Measurements from ENCODE around the gene NOS2. TPM values are rescaled to one million over a fixed set of nuclear protein-coding genes. Genes with fewer than 3 reads are reported as not detected.
"Not testable (repeated sequence)": the region's sequence is repeated elsewhere in the genome, so short reads cannot be mapped to it uniquely, and the experiment has no call there.

Gene NOS2
- total and polyA plus RNA-seq, 4 donors = 0.30 to 2.2 (median 0.89) TPM

DNA sequence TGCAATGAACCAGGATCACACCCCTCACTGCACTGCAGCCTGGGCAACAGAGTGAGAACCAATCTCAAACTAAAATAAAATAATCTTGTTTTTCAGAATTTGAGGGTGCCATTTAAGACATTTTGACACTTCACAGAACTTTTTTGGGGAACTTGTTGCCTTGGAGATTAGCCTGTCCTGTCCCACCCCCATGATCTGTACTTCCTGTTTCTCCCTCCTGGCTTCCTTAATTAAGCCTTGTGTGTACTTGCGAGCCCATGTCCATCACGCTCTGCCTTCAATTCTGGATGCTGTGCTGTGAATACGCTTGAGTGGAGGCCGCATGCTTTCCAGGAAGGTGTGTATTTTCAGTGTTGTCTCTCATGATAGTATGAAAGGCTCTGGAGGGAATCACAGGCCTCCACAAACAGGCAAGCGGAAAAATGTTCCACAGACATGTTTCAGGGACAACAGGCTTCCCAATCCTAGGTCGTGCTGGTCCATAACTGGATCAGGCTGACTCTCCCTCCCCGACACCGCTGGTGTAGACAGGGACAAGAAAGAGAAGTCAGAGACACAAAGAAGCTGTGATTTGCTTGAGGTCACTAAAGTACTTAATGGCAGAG, 56.9 kb downstream of the NOS2 start:
- Histone ChIP-seq H3K9me3 (ENCODE audit: control insufficient read depth in 4 of 4, insufficient read depth in 3 of 4, low read length in 3 of 4) (no peaks in the 10 kb centered on the region), H3K4me3 (no peak overlapping the region), H3K4me1 (ENCODE audit: control insufficient read depth in 5 of 5, insufficient read depth in 5 of 5, low read length in 5 of 5) (no peaks in the 10 kb centered on the region), H3K27ac (ENCODE audit: low read depth in 1 of 2, low read length in 1 of 2) (no peak overlapping the region), H3K9ac (ENCODE audit: insufficient read depth in 1 of 2, low read length in 2 of 2) (no peak overlapping the region), H3K36me3 (ENCODE audit: control insufficient read depth in 4 of 4, insufficient read depth in 4 of 4, low read length in 4 of 4) (no peaks in the 10 kb centered on the region), H3K27me3 (ENCODE audit: control insufficient read depth in 3 of 3, insufficient read depth in 3 of 3, low read length in 2 of 3) (no peaks in the 10 kb centered on the region)
- 68 to 77% methylated on average over 8 of the region's 8 CpGs for WGBS, 2 donors
- TF ChIP-seq, protein P1, sequence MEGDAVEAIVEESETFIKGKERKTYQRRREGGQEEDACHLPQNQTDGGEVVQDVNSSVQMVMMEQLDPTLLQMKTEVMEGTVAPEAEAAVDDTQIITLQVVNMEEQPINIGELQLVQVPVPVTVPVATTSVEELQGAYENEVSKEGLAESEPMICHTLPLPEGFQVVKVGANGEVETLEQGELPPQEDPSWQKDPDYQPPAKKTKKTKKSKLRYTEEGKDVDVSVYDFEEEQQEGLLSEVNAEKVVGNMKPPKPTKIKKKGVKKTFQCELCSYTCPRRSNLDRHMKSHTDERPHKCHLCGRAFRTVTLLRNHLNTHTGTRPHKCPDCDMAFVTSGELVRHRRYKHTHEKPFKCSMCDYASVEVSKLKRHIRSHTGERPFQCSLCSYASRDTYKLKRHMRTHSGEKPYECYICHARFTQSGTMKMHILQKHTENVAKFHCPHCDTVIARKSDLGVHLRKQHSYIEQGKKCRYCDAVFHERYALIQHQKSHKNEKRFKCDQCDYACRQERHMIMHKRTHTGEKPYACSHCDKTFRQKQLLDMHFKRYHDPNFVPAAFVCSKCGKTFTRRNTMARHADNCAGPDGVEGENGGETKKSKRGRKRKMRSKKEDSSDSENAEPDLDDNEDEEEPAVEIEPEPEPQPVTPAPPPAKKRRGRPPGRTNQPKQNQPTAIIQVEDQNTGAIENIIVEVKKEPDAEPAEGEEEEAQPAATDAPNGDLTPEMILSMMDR (IDR thresholded peaks at IDR 0.05; ENCODE audit: control extremely low read depth, extremely low read depth) = no peak
- DNase-seq (no peak), ATAC-seq (ENCODE audit: insufficient read depth, low FRiP score) (no peak)

DNA sequence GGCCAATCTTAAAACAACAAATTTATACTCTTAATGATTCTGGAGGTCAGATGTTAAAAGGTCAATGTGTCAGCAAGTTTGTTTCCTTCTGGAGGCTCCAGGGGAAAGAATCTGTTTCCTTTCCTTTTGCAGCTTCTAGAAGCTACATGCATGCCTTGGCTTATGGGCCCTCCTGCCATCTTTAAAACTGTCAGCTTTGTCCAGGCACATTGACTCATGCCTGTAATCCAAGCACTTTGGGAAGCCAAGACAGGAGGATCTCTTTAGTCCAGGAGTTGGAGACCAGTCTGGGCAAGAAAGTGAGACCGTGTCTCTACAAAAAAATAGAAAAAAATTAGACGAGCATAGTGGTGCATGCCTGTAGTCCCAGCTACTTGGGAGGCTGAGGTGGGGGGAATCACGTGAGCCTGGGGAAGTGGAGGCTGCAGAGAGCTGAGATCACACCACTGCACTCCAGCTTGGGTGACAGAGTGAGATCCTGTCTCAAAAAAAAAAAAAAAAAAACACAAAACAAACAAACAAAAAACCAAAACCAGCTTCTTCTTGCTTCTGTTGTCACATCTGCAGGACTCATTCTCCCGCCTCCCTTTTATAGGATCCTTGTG, 58.3 kb downstream of the NOS2 start:
- Histone ChIP-seq H3K27me3 (ENCODE audit: control insufficient read depth in 3 of 3, insufficient read depth in 3 of 3, low read length in 2 of 3) (no peaks in the 10 kb centered on the region), H3K9ac (ENCODE audit: insufficient read depth in 1 of 2, low read length in 2 of 2) (no peak overlapping the region), H3K4me1 (ENCODE audit: control insufficient read depth in 5 of 5, insufficient read depth in 5 of 5, low read length in 5 of 5) (no peaks in the 10 kb centered on the region), H3K9me3 (ENCODE audit: control insufficient read depth in 4 of 4, insufficient read depth in 3 of 4, low read length in 3 of 4) (no peaks in the 10 kb centered on the region), H3K4me3 (no peak overlapping the region), H3K27ac (ENCODE audit: low read depth in 1 of 2, low read length in 1 of 2) (no peak overlapping the region), H3K36me3 (ENCODE audit: control insufficient read depth in 4 of 4, insufficient read depth in 4 of 4, low read length in 4 of 4) (no peaks in the 10 kb centered on the region)
- no peak for DNase-seq
- ATAC-seq (ENCODE audit: insufficient read depth, low FRiP score) = no peak
- 82 to 86% methylated on average over 4 of the region's 4 CpGs for WGBS, 2 donors
- TF ChIP-seq, protein P1 (IDR thresholded peaks at IDR 0.05; ENCODE audit: control extremely low read depth, extremely low read depth) = no peak

DNA sequence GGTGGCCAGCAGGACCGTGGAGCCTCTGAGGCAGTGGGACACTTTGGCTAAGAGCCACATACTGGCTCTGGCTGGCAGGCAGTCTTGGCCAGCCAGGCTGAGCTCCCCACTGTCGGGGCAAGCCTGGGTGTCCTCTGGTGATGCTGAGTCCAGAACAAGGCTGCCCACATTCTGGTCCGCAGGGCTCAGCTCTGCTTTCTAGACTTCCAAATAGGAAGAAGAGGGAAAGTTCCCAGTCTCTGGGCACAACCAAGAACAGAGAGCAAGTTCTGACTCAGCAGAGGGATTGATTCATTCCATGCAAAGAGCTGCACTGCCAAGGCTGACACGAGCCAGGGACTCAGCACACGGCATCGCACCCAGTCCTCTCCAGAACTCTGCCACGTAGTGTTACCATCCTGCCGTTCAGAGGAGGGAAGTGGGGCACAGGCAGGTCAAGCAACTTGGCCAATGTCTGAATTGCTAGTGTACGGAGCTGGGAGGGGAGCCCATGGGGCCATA, 58.9 kb downstream of the NOS2 start:
- TF ChIP-seq, protein P1 (IDR thresholded peaks at IDR 0.05; ENCODE audit: control extremely low read depth, extremely low read depth) = no peak
- Histone ChIP-seq H3K4me3 (no peak overlapping the region), H3K9ac (ENCODE audit: insufficient read depth in 1 of 2, low read length in 2 of 2) (no peak overlapping the region), H3K9me3 (ENCODE audit: control insufficient read depth in 4 of 4, insufficient read depth in 3 of 4, low read length in 3 of 4) (no peaks in the 10 kb centered on the region), H3K27ac (ENCODE audit: low read depth in 1 of 2, low read length in 1 of 2) (peak overlapping the region in 1 of 2 donors; percentile 20), H3K4me1 (ENCODE audit: control insufficient read depth in 5 of 5, insufficient read depth in 5 of 5, low read length in 5 of 5) (no peaks in the 10 kb centered on the region), H3K27me3 (ENCODE audit: control insufficient read depth in 3 of 3, insufficient read depth in 3 of 3, low read length in 2 of 3) (no peaks in the 10 kb centered on the region), H3K36me3 (ENCODE audit: control insufficient read depth in 4 of 4, insufficient read depth in 4 of 4, low read length in 4 of 4) (no peaks in the 10 kb centered on the region)
- no peak for DNase-seq
- 59 to 83% methylated on average over 9 of the region's 9 CpGs for WGBS, 2 donors
- no peak for ATAC-seq (ENCODE audit: insufficient read depth, low FRiP score)

DNA sequence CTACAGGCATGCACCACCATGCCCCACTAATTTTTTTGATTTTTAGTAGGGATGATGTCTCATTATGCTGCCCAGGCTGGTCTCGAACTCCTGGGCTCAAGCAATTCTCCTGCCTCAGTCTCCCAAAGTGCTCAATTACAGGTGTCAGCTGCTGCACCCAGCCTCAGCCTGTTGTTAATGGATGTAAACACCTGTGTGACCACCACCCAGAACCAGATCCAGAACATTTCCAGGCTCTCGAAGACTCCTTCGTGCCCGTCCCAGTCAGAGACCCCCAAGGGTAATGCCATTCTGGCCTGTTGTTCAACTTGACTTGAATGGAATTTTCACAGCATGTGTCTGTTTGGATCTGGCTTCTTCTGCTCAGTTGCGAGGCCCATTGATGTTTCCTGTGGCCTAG, 59.8 kb downstream of the NOS2 start:
- whole genome bisulfite sequencing, 2 donors = 93 to 94% methylated on average over 5 of the region's 5 CpGs
- H3K9ac ChIP-seq (ENCODE audit: insufficient read depth in 1 of 2, low read length in 2 of 2); H3K4me1 ChIP-seq (ENCODE audit: control insufficient read depth in 5 of 5, insufficient read depth in 5 of 5, low read length in 5 of 5); ATAC-seq (ENCODE audit: insufficient read depth, low FRiP score); DNase-seq; H3K9me3 ChIP-seq (ENCODE audit: control insufficient read depth in 4 of 4, insufficient read depth in 3 of 4, low read length in 3 of 4); H3K4me3 ChIP-seq; H3K27me3 ChIP-seq (ENCODE audit: control insufficient read depth in 3 of 3, insufficient read depth in 3 of 3, low read length in 2 of 3); H3K27ac ChIP-seq (ENCODE audit: low read depth in 1 of 2, low read length in 1 of 2); H3K36me3 ChIP-seq (ENCODE audit: control insufficient read depth in 4 of 4, insufficient read depth in 4 of 4, low read length in 4 of 4): not testable (repeated sequence)
